Esophagus squamous epithelium (tissue), 5 donors: Measurements from ENCODE around the gene DNMT3B. TPM values are rescaled to one million over a fixed set of nuclear protein-coding genes. Genes with fewer than 3 reads are reported as not detected.
"Not testable (repeated sequence)": the region's sequence is repeated elsewhere in the genome, so short reads cannot be mapped to it uniquely, and the experiment has no call there.

Experiments
- DNase-seq: peaks from one replicate; lab custom pipeline; 2025; lab: John Stamatoyannopoulos, UW
- H3K27ac ChIP-seq, 4 donors: fragments of 200-600 bp; sonication (generic); one replicate each; pipeline ENCODE4 v1.5.1; 2016 to 2019; ENCODE audit warnings: mild to moderate bottlenecking in 1 of 4
- H3K27me3 ChIP-seq, 4 donors: fragments of 200-600 bp; sonication (generic); 1 replicate in 3 of 4; 2 replicates in 1 of 4; pipeline versions ENCODE4 v1.5.1 to v1.6.0; 2017 to 2021; ENCODE audit warnings: antibody characterized with exemption in 1 of 4
- H3K36me3 ChIP-seq, 3 donors: fragments of 200-600 bp; sonication (generic); one replicate each; pipeline ENCODE4 v1.5.1; 2016 to 2019
- H3K4me1 ChIP-seq, 3 donors: fragments of 200-600 bp; sonication (generic); one replicate each; pipeline ENCODE4 v1.5.1; 2017 to 2019
- H3K4me3 ChIP-seq, 4 donors: fragments of 200-600 bp; sonication (generic); 1 replicate in 3 of 4; 2 replicates in 1 of 4; pipeline ENCODE4 v1.5.1; 2016 to 2019; ENCODE audit warnings: mild to moderate bottlenecking in 2 of 4, moderate library complexity in 1 of 4
- H3K9me3 ChIP-seq, 3 donors: fragments of 200-600 bp; sonication (generic); one replicate each; pipeline ENCODE4 v1.5.1; 2016 to 2019
- CTCF ChIP-seq, 6 experiments: fragments of 450-650 bp in 4 of 6; fragments of 200-600 bp in 2 of 6; sonication (generic) in 2 of 6; IDR thresholded peaks; one replicate each; pipeline ENCODE4 v1.5.1; 2016 to 2019; ENCODE audit warnings: antibody characterized with exemption in 6 of 6, mild to moderate bottlenecking in 4 of 6, moderate library complexity in 4 of 6
- POLR2A ChIP-seq, 4 donors: fragments of 450-650 bp; IDR thresholded peaks; one replicate each; pipeline ENCODE4 v1.6.1; 2017; ENCODE audit warnings: antibody characterized with exemption in 4 of 4, mild to moderate bottlenecking in 4 of 4, moderate library complexity in 3 of 4
- WGBS, 2 donors: methylation state at CpG; one replicate each; pipeline ENCODE4 v1.1.5; 2018; 5-methylcytosine and 5-hydroxymethylcytosine counted together
- intact Hi-C: fragments of 100-400 bp; cut with DNase I; formaldehyde crosslinking; loops from one replicate; pipeline ENCODE4 v1.15.0; 2022
- total RNA-seq, 4 donors: library from RNA; depleted of rRNA; stranded (reverse); fragments of >200 nt; gene quantifications; one replicate each; pipeline ENCODE4 v1.1.0, GENCODE V29; 2016
- donor health status: DM: yes; HTN: yes; CAD: no.

DNMT3B gene
- total RNA-seq, 4 donors from 2014 or later, result 0.44 to 2.2 (median 0.72) TPM

GRCh38 chr20:32764005-32764960, 2.1 kb downstream of the DNMT3B start:
- TF ChIP-seq CTCF (IDR thresholded peaks at IDR 0.05), result no peak
- TF ChIP-seq POLR2A (IDR thresholded peaks at IDR 0.05), result no peak
- intact Hi-C loops, result no loop called here
- Histone ChIP-seq H3K4me1 (peaks cover 9 to 31% (median 14%) of the 10 kb centered on the region in 3 donors), H3K36me3 (no peaks in the 10 kb centered on the region), H3K27me3 (no peaks in the 10 kb centered on the region), H3K9me3 (no peaks in the 10 kb centered on the region), H3K4me3 (no peak overlapping the region), H3K27ac (no peak overlapping the region)
- DNase-seq, result no peak
- WGBS, 2 donors, result 61 to 69% methylated on average over 8 to 14 of the region's 17 CpGs

- DNase-seq, H3K4me3 ChIP-seq, H3K27me3 ChIP-seq: not testable (repeated sequence)
Measured at GRCh38 chr20:32765230-32765875, 3.2 kb downstream of the DNMT3B start.

GRCh38 chr20:32767418-32768198, 5.4 kb downstream of the DNMT3B start:
- no peaks in the 10 kb centered on the region for H3K9me3 ChIP-seq
- no peaks in the 10 kb centered on the region for H3K36me3 ChIP-seq
- WGBS, 2 donors, result 77 to 82% methylated on average over 5 to 9 of the region's 9 CpGs
- no peaks in the 10 kb centered on the region for H3K27me3 ChIP-seq
- intact Hi-C loops, result no loop called here
- H3K27ac ChIP-seq, result no peak overlapping the region
- no peak overlapping the region for H3K4me3 ChIP-seq
- peaks cover 9 to 20% (median 9%) of the 10 kb centered on the region in 3 donors for H3K4me1 ChIP-seq
- DNase-seq, result no peak
- TF ChIP-seq POLR2A (IDR thresholded peaks at IDR 0.05), result no peak
- no peak for TF ChIP-seq CTCF (IDR thresholded peaks at IDR 0.05)

More at GRCh38 chr20:32765230-32765875, 3.2 kb downstream of the DNMT3B start:
- intact Hi-C loops, H3K27ac ChIP-seq, H3K36me3 ChIP-seq, H3K9me3 ChIP-seq: not testable (repeated sequence)
- H3K4me1 ChIP-seq, result peaks cover 9 to 31% (median 14%) of the 10 kb centered on the region in 3 donors
- WGBS, 2 donors, result 53 to 71% methylated on average over 13 to 17 of the region's 17 CpGs

- WGBS, 2 donors, result 92 to 93% methylated on average over 2 to 3 of the region's 3 CpGs
- intact Hi-C loops, result no loop called here
- no peak for DNase-seq
- no peak overlapping the region for H3K4me3 ChIP-seq
- H3K9me3 ChIP-seq, result no peaks in the 10 kb centered on the region
- TF ChIP-seq POLR2A (IDR thresholded peaks at IDR 0.05) (no peak), CTCF (IDR thresholded peaks at IDR 0.05) (no peak)
- peaks cover 0 to 17% (median 0%) of the 10 kb centered on the region in 3 donors for H3K4me1 ChIP-seq
- no peaks in the 10 kb centered on the region for H3K27me3 ChIP-seq
- no peaks in the 10 kb centered on the region for H3K36me3 ChIP-seq
- H3K27ac ChIP-seq, result no peak overlapping the region
Measured at GRCh38 chr20:32772046-32772445, 9.9 kb downstream of the DNMT3B start.

GRCh38 chr20:32773223-32773622, 11.0 kb downstream of the DNMT3B start:
- no peak for TF ChIP-seq POLR2A (IDR thresholded peaks at IDR 0.05)
- TF ChIP-seq CTCF (IDR thresholded peaks at IDR 0.05), result no peak
- Histone ChIP-seq H3K27me3 (no peaks in the 10 kb centered on the region), H3K36me3 (no peaks in the 10 kb centered on the region), H3K4me3 (no peak overlapping the region), H3K4me1 (peaks cover 0 to 22% (median 0%) of the 10 kb centered on the region in 3 donors), H3K27ac (no peak overlapping the region), H3K9me3 (no peaks in the 10 kb centered on the region)
- no peak for DNase-seq
- 87 to 88% methylated on average over 2 of the region's 2 CpGs for WGBS, 2 donors
- intact Hi-C loops, result no loop called here
